NCI-H128 (cell line): ENCODE data around the gene INO80C.

Experiments
- DNase-seq: peaks from one replicate; lab custom pipeline; 2025; ENCODE audit not compliant: unreplicated experiment; lab: John Stamatoyannopoulos, UW

INO80C gene

DNA sequence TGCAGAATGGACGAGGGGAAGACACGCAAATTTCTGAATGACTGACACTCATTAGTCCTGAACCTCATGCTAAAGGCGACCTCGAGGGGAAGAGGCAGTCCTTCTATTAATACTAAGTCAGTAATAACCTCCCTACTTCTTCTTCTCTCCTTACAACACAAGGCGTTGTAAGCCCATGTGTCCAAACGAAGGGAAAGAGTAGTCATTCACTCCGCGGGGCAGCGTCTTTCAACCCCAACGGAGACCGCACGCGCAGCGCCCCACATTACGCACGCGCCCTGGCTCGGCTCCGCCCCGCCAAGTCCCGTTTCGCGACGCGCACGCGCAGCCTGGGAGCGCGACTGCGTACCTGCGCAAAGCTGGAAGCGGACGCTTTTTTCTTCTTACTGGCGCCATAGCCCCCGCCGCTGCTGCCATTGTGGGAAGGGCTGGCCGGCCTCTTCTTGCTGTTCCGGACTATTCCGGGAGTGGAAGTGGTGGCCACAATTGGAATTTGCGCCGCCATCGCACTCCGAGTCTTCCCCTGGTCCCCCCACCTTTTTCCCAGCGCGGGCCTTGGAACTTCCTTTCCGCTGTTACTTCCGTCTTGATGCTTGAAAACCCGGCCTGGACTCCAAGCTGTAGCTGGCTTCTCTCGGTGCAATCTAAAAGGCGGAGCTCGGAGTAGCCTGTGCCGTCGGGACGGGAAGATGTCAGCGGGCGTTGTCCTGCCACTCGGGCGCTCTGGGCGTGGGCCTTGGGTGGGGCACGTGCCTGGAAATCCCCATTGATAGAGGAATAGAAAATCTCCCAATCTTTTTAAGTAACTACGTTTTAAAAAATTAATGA is at the start of gene INO80C:
Gene INO80C (minus strand): TSS at position 591 of the 828 bp plus-strand sequence. CDS start 86 bp downstream, at position 505.
- DNase-seq: peak; percentile 90

GRCh38 chr18:35547008-35547605 is 49.3 kb upstream of the INO80C start:
- DNase-seq: no peak

DNA sequence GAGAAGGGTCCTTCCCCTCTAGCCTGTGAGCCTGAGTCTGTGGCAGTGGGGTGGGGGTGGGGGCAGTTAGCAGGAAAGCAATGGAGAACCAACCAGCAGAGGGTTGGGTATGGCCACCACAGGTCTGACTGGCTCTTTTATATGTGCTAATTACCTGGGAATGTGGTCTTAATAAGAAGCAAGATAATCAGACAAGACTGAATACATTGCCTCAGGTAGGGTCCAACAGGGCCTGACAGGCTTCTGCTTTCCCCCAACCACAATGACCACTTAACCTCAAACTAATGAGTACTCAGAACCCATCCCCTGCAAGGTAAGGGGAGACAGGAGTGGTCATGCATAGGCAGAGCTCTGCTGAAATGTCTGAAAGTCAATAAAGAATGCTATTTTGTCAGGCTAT is 44.6 kb upstream of the INO80C start:
- DNase-seq: no peak

DNA sequence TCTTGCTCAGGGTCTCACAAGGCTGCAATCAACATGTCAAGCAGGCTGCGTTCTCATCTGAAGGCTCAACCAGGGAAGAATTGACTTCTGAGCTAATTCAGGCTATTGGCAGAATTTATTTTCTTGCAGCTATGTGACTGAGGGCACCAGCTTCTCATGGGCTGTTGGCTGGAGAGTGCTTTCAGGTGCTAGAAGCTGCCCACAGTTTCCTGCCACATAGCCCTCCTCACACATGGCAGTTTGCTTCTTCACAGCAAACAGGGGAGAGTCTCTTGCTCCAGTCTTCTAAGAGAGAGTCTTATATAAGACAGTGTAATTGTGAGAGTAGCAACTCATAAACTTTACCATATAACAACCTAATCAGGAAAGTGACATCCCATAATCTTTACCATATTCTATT is 37.5 kb upstream of the INO80C start:
- no peak for DNase-seq

GRCh38 chr18:35533916-35534405 is 36.2 kb upstream of the INO80C start:
- no peak for DNase-seq

GRCh38 chr18:35528749-35529274 is 31.1 kb upstream of the INO80C start:
- no peak for DNase-seq

DNA sequence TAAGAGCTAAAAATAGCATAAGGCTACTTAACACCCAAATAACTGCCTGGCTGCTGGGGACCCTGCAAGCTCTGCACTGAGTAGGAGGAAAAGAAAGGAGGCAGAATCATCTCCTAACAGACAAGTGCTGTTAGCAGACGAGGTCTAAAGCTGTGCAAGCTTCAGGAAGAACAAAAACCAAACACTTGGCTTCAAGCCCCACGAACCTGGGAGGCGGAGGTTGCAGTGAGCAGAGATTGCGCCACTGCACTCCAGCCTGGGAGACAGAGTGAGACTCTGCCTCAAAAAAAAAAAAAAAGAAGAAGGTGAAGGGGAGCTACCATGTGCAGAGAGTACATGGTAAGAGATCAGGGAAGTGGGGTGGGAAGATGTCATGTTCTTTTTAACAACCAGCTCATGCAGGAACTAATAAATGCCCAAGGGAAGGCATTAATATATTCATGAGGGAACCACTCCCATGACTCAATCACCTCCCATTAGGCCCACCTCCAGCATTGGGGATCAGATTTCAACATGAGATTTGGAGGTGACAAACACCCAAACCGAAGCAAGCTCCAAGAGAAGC is 28.8 kb upstream of the INO80C start:
- DNase-seq: no peak

DNA sequence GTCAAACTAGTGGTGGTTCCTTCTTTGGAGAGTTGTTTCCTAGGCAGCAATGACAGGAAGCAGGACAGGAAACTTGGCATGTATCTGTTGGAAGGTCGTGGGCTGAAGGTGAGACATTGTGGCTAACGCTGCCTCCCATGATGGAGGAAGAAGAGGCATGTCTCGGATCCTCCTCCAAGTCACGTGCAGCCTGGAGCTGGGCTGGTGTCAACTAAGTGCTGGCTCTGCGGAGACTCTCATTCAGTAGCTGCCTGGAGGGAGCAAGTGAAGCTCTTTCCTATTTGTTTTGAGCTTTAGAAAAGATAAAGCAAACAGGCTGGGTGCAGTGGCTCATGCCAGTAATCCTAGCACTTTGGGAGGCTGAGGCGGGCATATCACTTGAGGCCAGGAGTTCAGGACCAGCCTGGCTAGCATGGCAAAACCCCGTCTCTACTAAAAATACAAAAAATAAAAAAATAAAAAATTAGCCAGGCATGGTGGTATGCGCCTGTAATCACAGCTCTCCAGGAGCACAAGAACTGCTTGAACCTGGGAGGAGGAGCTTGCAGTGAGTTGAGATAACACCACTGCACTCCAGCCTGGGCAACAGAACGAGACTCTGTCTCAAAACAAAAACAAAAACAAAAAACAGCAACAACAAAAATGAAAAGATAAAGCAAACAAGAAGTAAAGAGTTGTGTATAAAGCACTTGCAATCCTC is 28.2 kb upstream of the INO80C start:
- no peak for DNase-seq

DNA sequence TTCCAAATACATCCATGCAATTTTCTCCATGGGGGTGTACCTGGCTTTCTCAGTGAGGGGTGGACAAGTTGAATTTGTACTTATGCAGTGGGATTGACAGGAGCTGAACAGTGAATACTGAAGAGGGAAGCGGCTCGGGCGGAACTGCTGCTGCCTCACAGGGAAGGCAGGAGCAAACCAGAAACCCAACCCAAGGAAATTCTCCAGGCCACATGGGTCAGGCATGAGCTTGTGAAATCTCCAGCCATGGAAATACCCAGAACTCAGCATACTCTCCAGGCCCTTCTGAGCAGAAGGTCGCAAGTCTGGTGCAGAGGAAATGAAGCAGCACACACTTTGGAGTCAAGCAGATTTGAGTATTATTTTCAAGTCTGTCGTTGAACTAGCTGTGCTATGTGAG is 26.5 kb upstream of the INO80C start:
- DNase-seq: no peak

DNA sequence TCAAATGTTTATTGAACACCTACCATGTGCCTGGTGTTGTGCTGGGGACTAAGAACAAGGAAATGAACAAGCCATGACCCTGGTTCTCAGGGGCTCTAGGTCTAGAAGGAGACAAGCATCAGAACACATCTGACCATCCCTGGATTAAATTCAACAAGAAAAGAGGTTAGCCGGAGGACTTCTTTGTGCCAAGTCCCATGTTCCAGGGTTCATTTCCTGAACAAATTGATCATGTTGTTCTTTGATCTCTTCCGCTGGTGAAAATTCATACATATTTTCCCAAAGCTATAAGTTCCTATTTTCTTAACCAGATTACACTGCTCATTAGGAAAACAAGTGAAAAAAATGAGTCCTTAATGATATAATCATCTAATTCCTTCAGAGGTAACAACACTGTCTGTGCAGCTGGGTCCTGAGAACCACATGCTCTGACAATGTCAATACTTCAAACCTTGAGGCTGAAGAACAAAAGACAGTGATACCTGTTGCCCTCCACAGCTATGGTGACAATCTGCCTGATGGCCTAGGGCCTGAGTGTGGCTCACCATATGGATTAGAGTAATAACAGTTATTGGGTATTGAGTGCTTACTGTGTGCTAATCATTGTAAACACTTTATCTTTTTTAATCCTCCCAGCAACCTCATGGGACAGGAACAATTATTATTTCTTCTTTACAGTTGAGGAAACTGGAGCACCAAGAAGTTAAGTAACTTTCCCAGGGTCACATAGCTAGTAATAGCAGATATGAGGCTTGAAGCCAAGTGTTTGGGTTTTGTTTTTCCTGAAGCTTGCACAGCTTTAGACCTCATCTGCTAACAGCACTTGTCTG is 24.6 kb upstream of the INO80C start:
- DNase-seq: no peak

DNA sequence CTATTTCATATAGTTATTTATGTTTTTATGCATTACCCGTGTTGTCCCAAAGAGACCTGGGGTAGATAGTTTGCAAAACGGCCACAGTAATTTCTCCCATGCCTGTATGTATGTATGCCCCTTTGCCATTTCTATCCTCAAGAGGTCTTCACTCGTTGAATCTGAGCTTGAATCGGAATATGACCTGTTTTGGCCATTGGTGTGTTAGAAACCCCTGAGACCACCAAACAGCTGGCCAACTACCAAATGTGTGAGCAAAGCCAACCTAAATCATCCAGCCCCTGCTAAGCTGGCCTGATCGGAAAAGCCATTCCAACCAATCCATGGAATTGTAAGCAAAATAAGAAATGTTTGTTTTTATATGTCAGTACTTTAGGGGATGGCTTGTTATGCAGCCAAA is 23.4 kb upstream of the INO80C start:
- no peak for DNase-seq

GRCh38 chr18:35519148-35519899 is 21.6 kb upstream of the INO80C start:
- DNase-seq: no peak

DNA sequence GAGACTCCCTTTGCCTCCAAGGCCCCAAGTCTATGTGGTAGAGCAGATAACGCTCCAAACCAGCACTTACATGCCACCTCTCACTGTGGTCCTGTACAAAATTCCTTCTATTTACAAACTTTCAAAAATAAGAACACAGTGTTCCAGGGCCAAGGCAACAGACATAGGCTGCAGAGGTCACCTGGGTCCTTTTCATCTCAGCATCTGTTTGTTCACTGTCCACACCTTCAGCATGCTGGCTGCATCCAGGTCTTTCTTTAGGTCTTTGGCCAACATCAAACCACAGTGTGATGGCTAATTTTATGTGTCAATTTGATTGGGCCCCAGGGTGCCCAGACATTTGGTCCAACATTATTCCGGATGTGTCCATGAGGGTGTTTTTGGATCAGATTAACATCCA is 20.0 kb upstream of the INO80C start:
- DNase-seq: no peak

DNA sequence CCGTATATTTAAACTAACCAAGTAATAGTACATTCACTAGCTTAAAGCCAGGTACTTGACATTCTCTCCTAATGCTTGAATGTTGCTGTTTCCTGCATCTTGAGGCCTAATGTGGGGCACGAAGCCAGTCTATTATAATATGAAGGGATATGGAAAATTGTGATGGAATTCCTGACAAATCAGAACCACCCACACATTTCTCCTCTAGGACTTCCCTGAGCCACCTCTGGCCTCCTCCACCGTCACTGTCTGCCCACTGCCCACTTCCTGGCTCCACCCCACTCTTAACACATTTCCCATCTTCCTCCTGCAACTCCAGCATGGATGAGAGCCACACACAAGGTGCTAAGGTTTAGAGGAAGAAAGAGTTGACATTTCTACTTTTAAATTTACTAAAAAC is 19.0 kb upstream of the INO80C start:
- no peak for DNase-seq

DNA sequence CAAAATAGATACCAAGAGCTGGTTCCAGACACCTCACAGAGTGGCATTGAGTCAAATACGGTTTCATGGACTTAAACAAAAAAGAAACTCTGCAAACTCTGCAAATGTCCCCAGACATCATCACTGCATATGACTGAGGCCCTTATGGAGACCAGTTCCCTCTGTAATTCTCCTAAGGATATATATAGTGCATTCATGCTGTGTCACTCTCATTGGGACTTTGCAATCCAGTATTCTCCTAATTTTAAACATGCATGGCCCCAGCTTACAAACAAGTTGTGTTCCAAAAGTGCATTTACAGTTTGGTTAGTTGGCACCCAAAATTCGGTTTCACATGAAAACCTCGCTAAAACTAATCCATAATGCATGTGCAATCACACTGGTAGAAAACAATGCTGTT is 18.6 kb upstream of the INO80C start:
- no peak for DNase-seq

GRCh38 chr18:35515460-35516130 is 17.8 kb upstream of the INO80C start:
- no peak for DNase-seq

- DNase-seq: no peak
Observed at GRCh38 chr18:35514752-35515459, 17.1 kb upstream of the INO80C start.

DNA sequence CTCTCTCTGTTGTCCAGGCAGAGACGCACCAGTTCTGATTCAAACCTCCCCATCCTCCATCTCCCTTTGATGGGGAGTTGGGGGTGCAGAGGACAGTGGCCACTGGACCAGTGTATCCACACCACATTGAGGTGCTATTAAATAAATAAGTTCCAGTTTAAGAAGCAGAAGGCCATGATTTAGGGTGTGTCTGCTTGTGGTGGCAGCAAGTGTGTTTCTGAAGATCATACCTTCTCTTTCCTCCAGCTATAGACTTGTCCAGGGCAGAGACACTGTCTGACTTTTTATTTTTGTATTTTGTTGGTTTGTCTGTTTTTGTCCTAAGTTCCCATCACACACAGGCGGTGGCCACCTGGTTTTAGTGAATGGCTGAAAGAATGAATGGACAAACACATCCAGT is 16.5 kb upstream of the INO80C start:
- DNase-seq: no peak
